Liver (tissue), 9 donors: Measurements from ENCODE around the gene NUB1. TPM values are rescaled to one million over a fixed set of nuclear protein-coding genes. Genes with fewer than 3 reads are reported as not detected.

Experiments
- DNase-seq: peaks from one replicate; pipeline ENCODE4 v3.0.0-alpha.2; 2017; ENCODE audit warnings: low spot score
- H3K27ac ChIP-seq, 2 donors: one replicate each; pipeline ENCODE4 v1.7.0; 2013; ENCODE audit warnings: inconsistent platforms in 2 of 2, low read length in 2 of 2, control low read depth in 1 of 2, low read depth in 1 of 2, mild to moderate bottlenecking in 1 of 2
- H3K27me3 ChIP-seq, 4 donors: one replicate each; pipeline versions ENCODE4 v1.6.1 to v1.7.0; 2013; ENCODE audit warnings: low read length in 3 of 4, inconsistent platforms in 1 of 4, mild to moderate bottlenecking in 1 of 4, moderate library complexity in 1 of 4; ENCODE audit not compliant: control insufficient read depth in 4 of 4, insufficient read depth in 4 of 4
- H3K36me3 ChIP-seq, 4 donors: one replicate each; pipeline versions ENCODE4 v1.6.1 to v1.7.0; 2013; ENCODE audit warnings: low read length in 3 of 4, mild to moderate bottlenecking in 3 of 4, low read depth in 1 of 4, moderate library complexity in 1 of 4; ENCODE audit not compliant: control insufficient read depth in 4 of 4, insufficient read depth in 3 of 4
- H3K4me1 ChIP-seq, 4 donors: one replicate each; pipeline versions ENCODE4 v1.6.1 to v1.7.0; 2013; ENCODE audit warnings: low read length in 3 of 4, mild to moderate bottlenecking in 3 of 4, moderate library complexity in 1 of 4; ENCODE audit not compliant: control insufficient read depth in 4 of 4, insufficient read depth in 4 of 4
- H3K4me3 ChIP-seq, 3 donors: one replicate each; pipeline versions ENCODE4 v1.6.1 to v1.7.0; 2013; ENCODE audit warnings: low read length in 3 of 3, control low read depth in 1 of 3, low read depth in 1 of 3, mild to moderate bottlenecking in 1 of 3
- H3K9ac ChIP-seq, 2 donors: one replicate each; pipeline ENCODE4 v1.7.0; 2013; ENCODE audit warnings: low read length in 2 of 2, mild to moderate bottlenecking in 2 of 2, moderate library complexity in 2 of 2, control low read depth in 1 of 2, low read depth in 1 of 2
- H3K9me3 ChIP-seq, 4 donors: one replicate each; pipeline versions ENCODE4 v1.6.1 to v1.7.0; 2013; ENCODE audit warnings: low read length in 3 of 4; ENCODE audit not compliant: control insufficient read depth in 4 of 4
- EGR1 ChIP-seq, 2 donors: IDR thresholded peaks; 2 replicates each; pipeline ENCODE4 v1.6.1; 2016 to 2018; ENCODE audit warnings: antibody characterized with exemption in 2 of 2, low read depth in 2 of 2
- FOXA1 ChIP-seq: IDR thresholded peaks from 2 replicates; pipeline ENCODE4 v1.6.1; 2016; ENCODE audit warnings: antibody characterized with exemption
- FOXA2 ChIP-seq: IDR thresholded peaks from 2 replicates; pipeline ENCODE4 v1.6.1; 2016; ENCODE audit warnings: antibody characterized with exemption
- GABPA ChIP-seq, 2 donors: IDR thresholded peaks in 1 of 2; conservative IDR thresholded peaks in 1 of 2; 2 replicates each; pipeline ENCODE4 v1.6.1; 2016; ENCODE audit warnings: antibody characterized with exemption in 2 of 2, mild to moderate bottlenecking in 1 of 2, moderate library complexity in 1 of 2
- HNF4A ChIP-seq, 2 donors: conservative IDR thresholded peaks; 2 replicates each; pipeline ENCODE4 v1.6.1; 2016; ENCODE audit warnings: antibody characterized with exemption in 2 of 2, mild to moderate bottlenecking in 2 of 2
- HNF4G ChIP-seq: IDR thresholded peaks from 2 replicates; pipeline ENCODE4 v1.6.1; 2016; ENCODE audit warnings: antibody characterized with exemption
- JUND ChIP-seq, 2 donors: IDR thresholded peaks; 2 replicates each; pipeline ENCODE4 v1.6.1; 2016; ENCODE audit warnings: antibody characterized with exemption in 2 of 2
- NR2F2 ChIP-seq: IDR thresholded peaks from 2 replicates; pipeline ENCODE4 v1.6.1; 2016; ENCODE audit warnings: antibody characterized with exemption
- RXRA ChIP-seq, 2 donors: IDR thresholded peaks; 2 replicates each; pipeline ENCODE4 v1.6.1; 2017 to 2018; ENCODE audit warnings: antibody characterized with exemption in 2 of 2, mild to moderate bottlenecking in 1 of 2
- SP1 ChIP-seq: IDR thresholded peaks from 2 replicates; pipeline ENCODE4 v1.6.1; 2018; ENCODE audit warnings: antibody characterized with exemption, mild to moderate bottlenecking
- TAF1 ChIP-seq: conservative IDR thresholded peaks from 2 replicates; pipeline ENCODE4 v1.6.1; 2016; ENCODE audit warnings: antibody characterized with exemption, mild to moderate bottlenecking
- YY1 ChIP-seq: IDR thresholded peaks from 2 replicates; pipeline ENCODE4 v1.6.1; 2016; ENCODE audit warnings: antibody characterized with exemption, mild to moderate bottlenecking
- WGBS: extraction: QIAGEN DNeasy Blood & Tissue Kit; methylation state at CpG from one replicate; pipeline ENCODE4 v1.1.7; 2013; 5-methylcytosine and 5-hydroxymethylcytosine counted together
- polyA plus RNA-seq, 2 donors: library from polyadenylated mRNA; stranded (reverse) in 1 of 2; unstranded in 1 of 2; fragments of 200-250 nt in 1 of 2; fragments of >200 nt in 1 of 2; fragmentation: Nextera tagmentation in 1 of 2; extraction: Ambion mirVana in 1 of 2; gene quantifications; one replicate each; pipeline versions ENCODE4 v1.2.1 to v1.2.3, GENCODE V29; 2013 to 2015
- total RNA-seq, 2 donors: library from RNA; depleted of rRNA; stranded (reverse); fragments of >200 nt; gene quantifications; one replicate each; pipeline ENCODE4 v1.2.3, GENCODE V29; 2014
- TF ChIP-seq, protein P1 (sequence below): IDR thresholded peaks from 2 replicates; pipeline ENCODE4 v1.6.1; 2016; ENCODE audit warnings: antibody characterized with exemption
- TF ChIP-seq, protein P2 (sequence below): IDR thresholded peaks from 2 replicates; pipeline ENCODE4 v1.6.1; 2016; ENCODE audit warnings: antibody characterized with exemption
- TF ChIP-seq, protein P3 (sequence below): IDR thresholded peaks from 2 replicates; pipeline ENCODE4 v1.6.1; 2016; ENCODE audit warnings: antibody characterized with exemption
- TF ChIP-seq, protein P4 (sequence below): IDR thresholded peaks from 2 replicates; pipeline ENCODE4 v1.6.1; 2016; ENCODE audit warnings: antibody characterized with exemption, mild to moderate bottlenecking
- donor health status: healthy.
- donor health status: healthy.
- donor health status: healthy.
- donor health status: healthy.
- donor health status: healthy.

Gene NUB1
- total and polyA plus RNA-seq, 4 donors: 14.0 to 27.9 (median 18.8) TPM

DNA sequence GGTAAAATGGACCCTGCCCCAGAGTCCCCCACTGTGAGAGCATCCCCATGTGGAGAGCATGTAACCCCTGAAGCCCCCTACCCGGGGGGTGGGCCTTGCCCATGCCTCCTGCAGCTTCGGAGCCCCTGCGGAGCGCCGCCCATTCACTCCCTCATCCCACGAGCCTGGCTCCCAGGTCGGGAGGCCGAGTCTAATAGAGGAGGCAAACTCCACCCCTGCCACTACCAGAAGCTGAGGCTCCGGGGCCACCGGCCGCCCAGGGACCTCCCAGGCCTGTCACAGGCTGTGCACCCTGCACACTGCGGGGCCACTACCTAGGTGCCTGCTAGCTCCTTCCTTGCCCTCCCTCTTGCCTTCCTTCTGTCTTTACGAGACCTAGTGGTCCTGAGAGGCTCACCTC, 50.8 kb downstream of the NUB1 start (continued):
- TF ChIP-seq, protein P1, sequence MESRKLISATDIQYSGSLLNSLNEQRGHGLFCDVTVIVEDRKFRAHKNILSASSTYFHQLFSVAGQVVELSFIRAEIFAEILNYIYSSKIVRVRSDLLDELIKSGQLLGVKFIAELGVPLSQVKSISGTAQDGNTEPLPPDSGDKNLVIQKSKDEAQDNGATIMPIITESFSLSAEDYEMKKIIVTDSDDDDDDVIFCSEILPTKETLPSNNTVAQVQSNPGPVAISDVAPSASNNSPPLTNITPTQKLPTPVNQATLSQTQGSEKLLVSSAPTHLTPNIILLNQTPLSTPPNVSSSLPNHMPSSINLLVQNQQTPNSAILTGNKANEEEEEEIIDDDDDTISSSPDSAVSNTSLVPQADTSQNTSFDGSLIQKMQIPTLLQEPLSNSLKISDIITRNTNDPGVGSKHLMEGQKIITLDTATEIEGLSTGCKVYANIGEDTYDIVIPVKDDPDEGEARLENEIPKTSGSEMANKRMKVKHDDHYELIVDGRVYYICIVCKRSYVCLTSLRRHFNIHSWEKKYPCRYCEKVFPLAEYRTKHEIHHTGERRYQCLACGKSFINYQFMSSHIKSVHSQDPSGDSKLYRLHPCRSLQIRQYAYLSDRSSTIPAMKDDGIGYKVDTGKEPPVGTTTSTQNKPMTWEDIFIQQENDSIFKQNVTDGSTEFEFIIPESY: no peak

DNA sequence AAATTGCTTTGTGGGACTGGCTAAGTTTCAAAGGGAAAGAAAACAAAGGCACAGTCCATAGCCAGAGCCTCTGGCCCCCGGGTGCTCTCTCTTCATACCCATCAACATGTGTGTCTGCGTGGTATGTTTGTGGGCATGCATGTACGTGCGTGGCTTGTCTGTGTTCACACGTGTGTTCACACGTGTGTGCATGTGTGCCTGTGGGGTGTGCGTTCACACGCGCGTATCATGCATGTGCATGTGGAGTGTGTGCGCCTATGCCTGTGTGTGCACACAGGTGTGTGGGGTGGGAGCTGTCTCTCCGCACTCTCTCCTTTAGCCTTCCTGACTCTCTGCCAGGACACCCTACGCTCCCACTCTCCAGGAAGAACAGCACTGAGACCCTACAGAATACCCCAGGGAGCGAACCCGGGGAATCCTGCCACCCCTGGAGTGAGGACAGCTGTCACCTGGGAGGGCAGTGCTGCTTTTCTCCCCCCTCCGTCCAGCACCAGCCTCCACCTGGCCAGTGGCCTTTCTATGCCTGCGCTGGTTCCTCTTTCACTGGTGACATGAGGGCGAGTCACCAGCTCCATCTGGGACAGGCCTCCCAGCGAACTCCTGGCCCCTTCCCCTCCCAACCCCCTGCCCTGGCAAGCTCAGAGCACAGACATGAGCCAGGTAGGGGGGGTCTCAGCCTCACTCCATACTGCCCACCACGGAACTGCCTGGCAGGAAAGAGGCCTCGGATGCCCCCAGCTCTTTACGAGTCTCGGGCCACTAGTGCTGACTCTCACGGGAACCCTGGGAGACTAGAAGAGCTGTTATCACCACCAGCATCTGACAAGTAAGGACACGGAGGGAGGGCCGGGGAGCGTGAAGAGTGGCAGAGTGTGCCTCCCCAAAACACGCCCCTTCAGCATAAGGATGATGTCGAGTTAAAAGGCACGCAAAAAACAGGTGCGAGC, 51.7 kb downstream of the NUB1 start:
- 85% methylated on average over 31 of the region's 31 CpGs for WGBS
- Histone ChIP-seq H3K9ac (no peak overlapping the region), H3K27me3 (peaks cover 0 to 2% (median 0%) of the 10 kb centered on the region in 4 donors), H3K27ac (no peak overlapping the region), H3K4me1 (no peaks in the 10 kb centered on the region), H3K9me3 (no peaks in the 10 kb centered on the region), H3K4me3 (no peak overlapping the region), H3K36me3 (no peaks in the 10 kb centered on the region)
- no peak for TF ChIP-seq YY1
- no peak for TF ChIP-seq EGR1 (IDR thresholded peaks at IDR 0.05; ENCODE audit: low read depth in 2 of 2)
- TF ChIP-seq, protein P2, sequence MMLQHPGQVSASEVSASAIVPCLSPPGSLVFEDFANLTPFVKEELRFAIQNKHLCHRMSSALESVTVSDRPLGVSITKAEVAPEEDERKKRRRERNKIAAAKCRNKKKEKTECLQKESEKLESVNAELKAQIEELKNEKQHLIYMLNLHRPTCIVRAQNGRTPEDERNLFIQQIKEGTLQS: no peak
- TF ChIP-seq, protein P1: no peak
- no peak for DNase-seq

DNA sequence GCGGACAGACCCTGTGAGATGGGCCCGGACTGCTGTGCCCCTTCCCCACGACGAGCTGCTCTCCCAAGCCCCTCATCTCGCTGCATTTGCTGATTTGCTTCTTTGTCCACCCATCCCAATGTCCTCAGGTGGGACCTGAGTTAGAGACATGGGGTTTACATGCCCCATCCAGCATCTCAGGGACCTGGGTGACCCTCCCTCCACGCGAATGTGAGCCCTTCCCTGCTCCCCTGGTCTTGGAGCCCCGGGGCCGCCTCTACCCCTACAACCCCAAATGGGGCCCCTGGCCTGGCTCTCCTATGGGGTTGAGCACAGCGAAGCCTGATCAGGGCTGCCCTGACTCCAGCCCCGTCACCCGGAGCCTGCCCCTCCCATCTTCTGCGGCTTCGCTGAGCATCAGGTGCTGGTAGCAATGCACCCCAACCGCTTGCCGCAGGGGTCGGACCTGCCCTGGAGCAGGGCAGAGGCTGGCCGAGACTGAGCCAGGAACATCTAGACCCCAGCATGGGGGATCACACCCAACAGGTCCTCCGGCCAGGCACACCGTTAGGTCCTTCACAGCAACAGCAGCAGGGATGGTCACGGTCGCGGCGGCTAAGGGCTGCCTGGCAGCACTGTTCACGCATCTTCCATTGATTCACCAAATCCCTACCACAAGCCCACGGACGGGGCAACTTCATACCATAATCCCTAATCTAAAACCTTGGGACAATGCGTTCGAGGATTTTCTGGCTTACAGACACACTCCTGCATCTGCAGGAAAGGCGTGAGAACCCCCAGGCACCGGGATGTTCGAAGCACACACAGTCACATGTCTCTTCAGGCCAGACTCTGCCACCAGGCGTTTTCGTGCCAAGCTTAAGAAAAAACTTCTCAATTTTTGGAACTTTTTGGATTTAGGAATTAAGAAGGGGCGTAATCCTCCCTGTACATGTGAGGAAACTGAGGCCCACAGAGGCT, 52.7 kb downstream of the NUB1 start:
- Histone ChIP-seq H3K27ac (no peak overlapping the region), H3K36me3 (no peaks in the 10 kb centered on the region), H3K9ac (no peak overlapping the region), H3K9me3 (no peaks in the 10 kb centered on the region), H3K27me3 (peaks cover 0 to 2% (median 0%) of the 10 kb centered on the region in 4 donors), H3K4me3 (no peak overlapping the region), H3K4me1 (no peaks in the 10 kb centered on the region)
- no peak for DNase-seq
- 91% methylated on average over 35 of the region's 35 CpGs for WGBS
- no peak for TF ChIP-seq NR2F2
- TF ChIP-seq RXRA (IDR thresholded peaks at IDR 0.05): no peak
- TF ChIP-seq FOXA1: no peak
- no peak for TF ChIP-seq EGR1 (IDR thresholded peaks at IDR 0.05; ENCODE audit: low read depth in 2 of 2)
- TF ChIP-seq FOXA2: no peak
- TF ChIP-seq YY1: no peak
- no peak for TF ChIP-seq TAF1
- TF ChIP-seq, protein P3, sequence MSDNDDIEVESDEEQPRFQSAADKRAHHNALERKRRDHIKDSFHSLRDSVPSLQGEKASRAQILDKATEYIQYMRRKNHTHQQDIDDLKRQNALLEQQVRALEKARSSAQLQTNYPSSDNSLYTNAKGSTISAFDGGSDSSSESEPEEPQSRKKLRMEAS: no peak
- TF ChIP-seq JUND (IDR thresholded peaks at IDR 0.05): no peak
- no peak for TF ChIP-seq SP1
- TF ChIP-seq HNF4G: no peak
- TF ChIP-seq GABPA (IDR thresholded peaks at IDR 0.05 in 1 of 2, conservative IDR thresholded peaks at IDR 0.05 in 1 of 2): no peak
- TF ChIP-seq, protein P2: no peak
- TF ChIP-seq HNF4A (conservative IDR thresholded peaks at IDR 0.05): no peak
- TF ChIP-seq, protein P4, sequence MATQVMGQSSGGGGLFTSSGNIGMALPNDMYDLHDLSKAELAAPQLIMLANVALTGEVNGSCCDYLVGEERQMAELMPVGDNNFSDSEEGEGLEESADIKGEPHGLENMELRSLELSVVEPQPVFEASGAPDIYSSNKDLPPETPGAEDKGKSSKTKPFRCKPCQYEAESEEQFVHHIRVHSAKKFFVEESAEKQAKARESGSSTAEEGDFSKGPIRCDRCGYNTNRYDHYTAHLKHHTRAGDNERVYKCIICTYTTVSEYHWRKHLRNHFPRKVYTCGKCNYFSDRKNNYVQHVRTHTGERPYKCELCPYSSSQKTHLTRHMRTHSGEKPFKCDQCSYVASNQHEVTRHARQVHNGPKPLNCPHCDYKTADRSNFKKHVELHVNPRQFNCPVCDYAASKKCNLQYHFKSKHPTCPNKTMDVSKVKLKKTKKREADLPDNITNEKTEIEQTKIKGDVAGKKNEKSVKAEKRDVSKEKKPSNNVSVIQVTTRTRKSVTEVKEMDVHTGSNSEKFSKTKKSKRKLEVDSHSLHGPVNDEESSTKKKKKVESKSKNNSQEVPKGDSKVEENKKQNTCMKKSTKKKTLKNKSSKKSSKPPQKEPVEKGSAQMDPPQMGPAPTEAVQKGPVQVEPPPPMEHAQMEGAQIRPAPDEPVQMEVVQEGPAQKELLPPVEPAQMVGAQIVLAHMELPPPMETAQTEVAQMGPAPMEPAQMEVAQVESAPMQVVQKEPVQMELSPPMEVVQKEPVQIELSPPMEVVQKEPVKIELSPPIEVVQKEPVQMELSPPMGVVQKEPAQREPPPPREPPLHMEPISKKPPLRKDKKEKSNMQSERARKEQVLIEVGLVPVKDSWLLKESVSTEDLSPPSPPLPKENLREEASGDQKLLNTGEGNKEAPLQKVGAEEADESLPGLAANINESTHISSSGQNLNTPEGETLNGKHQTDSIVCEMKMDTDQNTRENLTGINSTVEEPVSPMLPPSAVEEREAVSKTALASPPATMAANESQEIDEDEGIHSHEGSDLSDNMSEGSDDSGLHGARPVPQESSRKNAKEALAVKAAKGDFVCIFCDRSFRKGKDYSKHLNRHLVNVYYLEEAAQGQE: no peak
- TF ChIP-seq, protein P1: no peak
